Astrocyte of the cerebellum (primary cell): ENCODE measurements around the gene ANO5.
A peak's percentile ranks its signal among the peaks of the same experiment; 100 is the strongest.

Experiments used
- DNase-seq: peaks from one replicate; pipeline ENCODE4 v3.0.0-alpha.2; 2011; ENCODE audit warnings: low read depth
- H3K4me3 ChIP-seq: 2 replicates; pipeline ENCODE4 v1.5.1; 2011; ENCODE audit warnings: mild to moderate bottlenecking, low read depth, low read length, moderate library complexity
- in situ Hi-C: cut with HindIII; loops from 2 replicates; pipeline ENCODE4 v1.10.0; 2017; ENCODE audit warnings: low sequenced_read_pairs
- TF ChIP-seq, protein P1 (sequence below): IDR thresholded peaks from 2 replicates; pipeline ENCODE4 v1.5.1; 2012; ENCODE audit warnings: low read length, low read depth, moderate library complexity, mild to moderate bottlenecking; ENCODE audit errors: missing control alignments

Gene ANO5

DNA sequence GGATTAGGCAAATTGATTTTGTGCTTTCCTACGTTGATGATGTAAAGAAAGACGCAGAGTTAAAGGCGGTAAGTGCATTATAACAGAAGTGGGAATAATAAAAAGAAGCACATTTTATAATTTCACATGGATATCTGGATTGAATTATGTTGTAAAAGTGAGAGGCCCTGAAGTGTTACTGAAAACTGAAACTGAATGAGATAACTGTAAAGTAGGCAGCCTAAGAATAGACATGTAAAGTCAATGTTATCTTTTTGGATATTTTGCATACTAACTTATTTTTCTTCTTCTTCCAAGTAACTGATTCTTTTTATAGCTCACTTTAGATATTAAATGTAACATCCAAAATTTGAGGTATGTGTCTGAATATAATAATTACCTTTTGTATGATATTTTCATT, 28.3 kb downstream of the ANO5 start:
- in situ Hi-C loops = no loop called here
- TF ChIP-seq, protein P1, sequence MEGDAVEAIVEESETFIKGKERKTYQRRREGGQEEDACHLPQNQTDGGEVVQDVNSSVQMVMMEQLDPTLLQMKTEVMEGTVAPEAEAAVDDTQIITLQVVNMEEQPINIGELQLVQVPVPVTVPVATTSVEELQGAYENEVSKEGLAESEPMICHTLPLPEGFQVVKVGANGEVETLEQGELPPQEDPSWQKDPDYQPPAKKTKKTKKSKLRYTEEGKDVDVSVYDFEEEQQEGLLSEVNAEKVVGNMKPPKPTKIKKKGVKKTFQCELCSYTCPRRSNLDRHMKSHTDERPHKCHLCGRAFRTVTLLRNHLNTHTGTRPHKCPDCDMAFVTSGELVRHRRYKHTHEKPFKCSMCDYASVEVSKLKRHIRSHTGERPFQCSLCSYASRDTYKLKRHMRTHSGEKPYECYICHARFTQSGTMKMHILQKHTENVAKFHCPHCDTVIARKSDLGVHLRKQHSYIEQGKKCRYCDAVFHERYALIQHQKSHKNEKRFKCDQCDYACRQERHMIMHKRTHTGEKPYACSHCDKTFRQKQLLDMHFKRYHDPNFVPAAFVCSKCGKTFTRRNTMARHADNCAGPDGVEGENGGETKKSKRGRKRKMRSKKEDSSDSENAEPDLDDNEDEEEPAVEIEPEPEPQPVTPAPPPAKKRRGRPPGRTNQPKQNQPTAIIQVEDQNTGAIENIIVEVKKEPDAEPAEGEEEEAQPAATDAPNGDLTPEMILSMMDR = no peak
- H3K4me3 ChIP-seq = no peak overlapping the region
- DNase-seq = no peak

DNA sequence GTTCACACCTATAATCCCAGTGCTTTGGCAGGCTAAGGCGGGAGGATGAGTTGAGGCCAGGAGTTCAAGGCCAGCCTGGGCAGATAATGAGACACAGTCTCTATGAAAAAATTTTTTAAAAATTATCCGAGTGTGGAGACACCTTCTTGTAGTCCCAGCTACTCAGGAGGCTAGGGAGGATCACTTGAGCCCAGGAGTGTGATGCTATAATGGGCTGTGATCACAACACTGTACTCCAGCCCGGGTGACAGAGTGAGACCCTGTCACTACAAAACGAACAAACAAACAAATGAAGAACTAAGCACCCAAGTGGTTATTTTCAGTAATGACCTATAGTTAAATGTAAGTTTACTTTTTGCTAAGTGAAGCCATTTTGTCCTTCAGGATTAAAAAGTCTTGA, 32.3 kb downstream of the ANO5 start:
- H3K4me3 ChIP-seq = no peak overlapping the region
- in situ Hi-C loops = no loop called here
- DNase-seq = no peak
- TF ChIP-seq, protein P1 = no peak

DNA sequence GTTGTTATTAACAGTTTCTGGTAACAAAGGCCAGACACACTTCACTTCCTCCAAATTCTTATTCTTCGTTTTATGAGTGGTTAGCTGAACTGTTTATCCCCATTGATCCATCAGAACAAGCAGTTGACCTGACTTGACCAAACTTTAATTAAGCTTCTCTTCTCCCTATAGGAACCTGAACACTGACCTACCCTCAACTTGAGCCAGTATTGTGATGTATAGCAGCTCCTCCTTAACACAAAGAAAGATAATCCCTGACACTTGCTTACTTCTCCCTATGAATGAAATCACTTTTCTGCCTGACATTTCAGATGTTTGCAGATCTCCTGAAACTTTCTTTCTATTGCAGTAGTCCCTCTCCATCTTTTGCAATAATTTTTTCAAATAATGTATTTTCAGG, 41.9 kb downstream of the ANO5 start:
- H3K4me3 ChIP-seq = no peak overlapping the region
- TF ChIP-seq, protein P1 = no peak
- no peak for DNase-seq
- in situ Hi-C loops = no loop called here

DNA sequence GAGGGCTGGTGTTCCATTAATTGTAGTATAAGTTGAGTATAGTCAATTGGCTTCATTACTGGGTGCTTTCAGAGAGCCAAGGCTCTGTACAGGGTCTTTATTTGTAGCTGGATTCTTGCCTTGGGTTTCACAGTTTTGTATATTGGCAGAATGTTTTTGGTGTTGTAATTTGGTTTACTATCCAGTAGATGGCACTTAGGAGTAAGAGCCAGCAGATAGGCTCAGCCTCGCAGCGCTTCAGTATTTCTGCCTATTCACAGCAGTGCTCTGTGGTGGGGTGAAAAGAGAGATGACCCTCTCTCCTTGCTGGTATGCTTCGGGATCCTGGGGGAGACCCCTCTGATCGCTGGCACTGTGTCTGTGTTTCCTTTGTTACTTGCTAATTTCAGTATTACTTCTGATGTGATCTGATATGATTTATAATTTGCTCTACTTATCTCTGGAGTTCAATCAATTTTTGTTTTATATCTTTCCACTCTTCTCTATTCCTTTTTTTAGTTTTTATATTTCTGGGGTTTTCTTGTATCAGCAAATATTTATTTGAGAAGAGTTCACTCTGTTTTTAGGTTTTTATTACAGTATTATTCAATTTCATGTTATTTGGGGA, 52.2 kb downstream of the ANO5 start:
- in situ Hi-C loops = no loop called here
- DNase-seq = peak; percentile 9
- H3K4me3 ChIP-seq = no peak overlapping the region

DNA sequence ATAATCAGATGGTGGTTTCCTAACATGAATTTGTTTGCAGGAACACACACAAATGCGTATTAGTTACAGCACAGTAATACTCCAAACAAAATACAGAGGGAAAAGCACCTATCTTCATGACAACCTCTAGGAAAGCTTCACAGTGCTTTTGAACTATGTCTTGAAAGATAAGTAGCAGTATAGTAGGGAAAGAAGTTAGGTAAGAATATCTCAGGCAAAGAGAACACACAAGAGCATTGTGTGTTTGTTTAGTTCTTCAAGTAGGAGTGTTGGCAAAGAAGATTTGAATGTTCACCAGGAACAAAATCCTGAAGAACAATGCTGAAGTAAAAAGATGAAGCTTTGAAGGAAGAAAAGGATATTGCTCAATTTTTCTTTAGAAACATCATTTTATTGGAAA, 54.1 kb downstream of the ANO5 start:
- TF ChIP-seq, protein P1 = no peak
- DNase-seq = no peak
- in situ Hi-C loops = no loop called here
- H3K4me3 ChIP-seq = no peak overlapping the region

More for the DNA sequence above, 52.2 kb downstream of the ANO5 start:
- TF ChIP-seq, protein P1 = peak; percentile 82

DNA sequence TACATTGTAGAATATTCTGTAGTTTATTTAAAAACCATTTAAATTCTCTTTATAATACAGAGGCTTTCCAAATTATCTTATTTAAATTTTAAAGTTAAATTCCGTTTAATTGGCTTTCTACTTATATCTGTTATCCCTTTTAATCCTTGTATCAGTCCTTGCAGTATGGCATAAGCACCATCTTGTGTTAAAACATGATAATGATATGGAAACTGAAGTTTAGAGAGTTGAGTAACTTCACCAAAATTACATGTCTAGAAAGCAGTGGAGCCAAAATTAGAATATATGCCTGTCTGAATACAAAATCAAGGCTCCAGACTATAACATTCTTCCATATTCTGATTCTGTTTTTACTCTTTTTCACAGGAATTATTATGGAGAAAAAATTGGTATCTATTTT, 57.0 kb downstream of the ANO5 start:
- in situ Hi-C loops = no loop called here
- no peak overlapping the region for H3K4me3 ChIP-seq
- TF ChIP-seq, protein P1 = no peak
- DNase-seq = no peak
